ENCODE data around the gene SCUBE3. TPM values are rescaled to one million over a fixed set of nuclear protein-coding genes. Genes with fewer than 3 reads are reported as not detected.

Gene SCUBE3
- total and polyA plus RNA-seq, 2 donors (not counting 1 experiment from before 2014, with no cell fraction given) = not detected

- peaks cover 24% of the 10 kb centered on the region for H3K27me3 Mint-ChIP-seq
- no peaks in the 10 kb centered on the region for H3K9me3 ChIP-seq (ENCODE audit: control extremely low read depth in 1 of 3, control insufficient read depth in 2 of 3, insufficient read depth in 1 of 3, low read length in 2 of 3)
- WGBS (ENCODE audit: insufficient coverage) = 61% methylated on average over 49 of the region's 55 CpGs
- peaks cover 0 to 11% (median 5%) of the 10 kb centered on the region in 4 experiments for H3K27me3 ChIP-seq (replicated peaks in 1 of 4; ENCODE audit: control extremely low read depth in 1 of 4, control insufficient read depth in 3 of 4, insufficient read depth in 4 of 4, low read length in 3 of 4)
- H3K27ac Mint-ChIP-seq = no peak overlapping the region
- H2AFZ ChIP-seq (ENCODE audit: insufficient read depth, low read depth, low read length, poor library complexity, severe bottlenecking) = no peak overlapping the region
- no peak overlapping the region for H3K4me3 ChIP-seq (ENCODE audit: control extremely low read depth in 1 of 5, extremely low read depth in 1 of 5, insufficient read depth in 1 of 5, low read depth in 2 of 5, low read length in 4 of 5)
- H3K27ac ChIP-seq (ENCODE audit: low read length in 2 of 2) = no peak overlapping the region
- no peak overlapping the region for H3K4me2 ChIP-seq (replicated peaks; ENCODE audit: low read depth, low read length, poor library complexity, severe bottlenecking)
- POLR2A ChIA-PET = no interaction called here
- H3K4me1 ChIP-seq (ENCODE audit: control insufficient read depth in 2 of 2, insufficient read depth in 2 of 2, low read length in 2 of 2) = no peaks in the 10 kb centered on the region
- TF ChIP-seq EZH2 (IDR thresholded peaks at IDR 0.05; ENCODE audit: borderline replicate concordance, insufficient read depth, low read depth, low read length, poor library complexity, severe bottlenecking) (no peak), CTCF (IDR thresholded peaks at IDR 0.05) (no peak)
- H3K9ac ChIP-seq (ENCODE audit: low read length) = no peak overlapping the region
- intact Hi-C loops (cut with micrococcal nuclease) = no loop called here
- no peaks in the 10 kb centered on the region for H3K36me3 ChIP-seq (replicated peaks in 1 of 2; ENCODE audit: control extremely low read depth in 1 of 2, control insufficient read depth in 1 of 2, extremely low read depth in 1 of 2, insufficient read depth in 2 of 2, low read length in 1 of 2)
- CTCF ChIA-PET = no interaction called here
- no peaks in the 10 kb centered on the region for H3K4me1 Mint-ChIP-seq
- H3K79me2 ChIP-seq (ENCODE audit: control insufficient read depth, insufficient read depth, low read length) = no peaks in the 10 kb centered on the region
- no peaks in the 10 kb centered on the region for H3K9me3 Mint-ChIP-seq (ENCODE audit: insufficient read depth)
- ATAC-seq (ENCODE audit: low read depth) (no peak), DNase-seq (no peak)
- H3K4me3 Mint-ChIP-seq = no peak overlapping the region
- H4K20me1 ChIP-seq (ENCODE audit: control insufficient read depth, insufficient read depth, low read length, poor library complexity, severe bottlenecking) = no peaks in the 10 kb centered on the region
Measured at GRCh38 chr6:35181933-35182612, 31.7 kb upstream of the SCUBE3 start.

GRCh38 chr6:35183281-35183680, 30.5 kb upstream of the SCUBE3 start:
- Mint-ChIP-seq H3K27me3 (peaks cover 29% of the 10 kb centered on the region), H3K4me3 (no peak overlapping the region), H3K9me3 (ENCODE audit: insufficient read depth) (no peaks in the 10 kb centered on the region), H3K4me1 (no peaks in the 10 kb centered on the region), H3K27ac (no peak overlapping the region)
- H3K27me3 ChIP-seq (replicated peaks in 1 of 4; ENCODE audit: control extremely low read depth in 1 of 4, control insufficient read depth in 3 of 4, insufficient read depth in 4 of 4, low read length in 3 of 4) = peaks cover 0 to 10% (median 5%) of the 10 kb centered on the region in 4 experiments
- no peaks in the 10 kb centered on the region for H3K4me1 ChIP-seq (ENCODE audit: control insufficient read depth in 2 of 2, insufficient read depth in 2 of 2, low read length in 2 of 2)
- CTCF ChIA-PET = no interaction called here
- POLR2A ChIA-PET = no interaction called here
- no peak overlapping the region for H3K4me3 ChIP-seq (ENCODE audit: control extremely low read depth in 1 of 5, extremely low read depth in 1 of 5, insufficient read depth in 1 of 5, low read depth in 2 of 5, low read length in 4 of 5)
- H2AFZ ChIP-seq (ENCODE audit: insufficient read depth, low read depth, low read length, poor library complexity, severe bottlenecking) = no peak overlapping the region
- no peak for DNase-seq
- no peaks in the 10 kb centered on the region for H3K9me3 ChIP-seq (ENCODE audit: control extremely low read depth in 1 of 3, control insufficient read depth in 2 of 3, insufficient read depth in 1 of 3, low read length in 2 of 3)
- H3K36me3 ChIP-seq (replicated peaks in 1 of 2; ENCODE audit: control extremely low read depth in 1 of 2, control insufficient read depth in 1 of 2, extremely low read depth in 1 of 2, insufficient read depth in 2 of 2, low read length in 1 of 2) = no peaks in the 10 kb centered on the region
- H4K20me1 ChIP-seq (ENCODE audit: control insufficient read depth, insufficient read depth, low read length, poor library complexity, severe bottlenecking) = no peaks in the 10 kb centered on the region
- no peaks in the 10 kb centered on the region for H3K79me2 ChIP-seq (ENCODE audit: control insufficient read depth, insufficient read depth, low read length)
- TF ChIP-seq CTCF (IDR thresholded peaks at IDR 0.05) (no peak), EZH2 (IDR thresholded peaks at IDR 0.05; ENCODE audit: borderline replicate concordance, insufficient read depth, low read depth, low read length, poor library complexity, severe bottlenecking) (no peak)
- no peak overlapping the region for H3K27ac ChIP-seq (ENCODE audit: low read length in 2 of 2)
- WGBS (ENCODE audit: insufficient coverage) = 100% methylated on average over 2 of the region's 2 CpGs
- no peak overlapping the region for H3K9ac ChIP-seq (ENCODE audit: low read length)
- intact Hi-C loops (cut with micrococcal nuclease) = no loop called here
- no peak for ATAC-seq (ENCODE audit: low read depth)
- H3K4me2 ChIP-seq (replicated peaks; ENCODE audit: low read depth, low read length, poor library complexity, severe bottlenecking) = no peak overlapping the region

Measured in B cell (primary cell).